ENCODE measurements around the gene CALML6. TPM values are rescaled to one million over a fixed set of nuclear protein-coding genes. Genes with fewer than 3 reads are reported as not detected.

CALML6 gene
- total RNA-seq, 1 donor from 2014 or later: 0.04 TPM

DNA sequence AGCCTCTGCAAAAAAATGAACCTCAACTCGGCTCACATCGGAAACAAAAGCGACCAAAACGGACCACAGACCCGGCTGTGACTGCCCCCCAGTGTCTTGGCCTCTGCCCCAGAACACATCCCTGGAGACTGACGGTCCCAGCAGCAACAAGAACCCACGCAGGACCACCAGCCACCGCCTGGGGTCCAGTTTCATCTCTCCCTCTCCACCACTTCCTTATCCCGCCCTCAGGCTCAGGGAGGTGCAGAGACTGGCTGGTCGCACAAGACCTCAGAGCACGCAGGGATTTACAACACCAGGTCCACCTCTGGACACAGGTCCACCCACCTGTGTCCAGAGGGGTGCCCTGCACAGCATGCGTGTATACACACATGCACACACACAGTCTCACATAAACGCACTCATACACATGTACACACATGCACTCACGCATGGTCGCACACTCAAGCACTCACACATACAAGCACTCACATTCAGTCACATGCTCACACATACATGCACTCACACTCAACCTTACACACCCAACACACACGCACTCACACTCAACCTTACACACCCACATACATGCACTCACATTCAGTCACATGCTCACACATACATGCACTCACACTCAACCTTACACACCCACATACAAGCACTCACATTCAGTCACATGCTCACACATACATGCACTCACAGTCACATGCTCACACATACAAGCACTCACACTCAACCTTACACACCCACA is 22.7 kb downstream of the CALML6 start:
- no peak for TF ChIP-seq CTCF (IDR thresholded peaks at IDR 0.05; ENCODE audit: insufficient read depth, low read length, poor library complexity, severe bottlenecking)
- DNase-seq (ENCODE audit: low read depth): no peak
- Histone ChIP-seq H3K27me3 (ENCODE audit: control insufficient read depth, insufficient read depth, low read length) (peaks cover 21% of the 10 kb centered on the region), H3K4me3 (ENCODE audit: low read depth, low read length) (no peak overlapping the region), H3K36me3 (ENCODE audit: control insufficient read depth, insufficient read depth, low read length) (no peaks in the 10 kb centered on the region)

DNA sequence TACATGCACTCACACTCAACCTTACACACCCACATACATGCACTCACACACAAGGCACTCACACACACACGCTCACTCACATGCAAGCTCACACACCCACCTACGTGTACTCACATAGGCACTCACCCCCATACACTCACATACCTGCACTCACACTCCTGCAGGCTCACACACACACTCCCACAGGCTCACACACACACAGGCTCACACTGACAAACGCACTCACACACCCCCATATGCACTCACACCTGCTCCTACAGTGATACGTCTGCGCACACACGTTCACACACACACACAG is 23.2 kb downstream of the CALML6 start:
- H3K27me3 ChIP-seq (ENCODE audit: control insufficient read depth, insufficient read depth, low read length): peaks cover 21% of the 10 kb centered on the region
- no peak overlapping the region for H3K4me3 ChIP-seq (ENCODE audit: low read depth, low read length)
- no peak for TF ChIP-seq CTCF (IDR thresholded peaks at IDR 0.05; ENCODE audit: insufficient read depth, low read length, poor library complexity, severe bottlenecking)
- H3K36me3 ChIP-seq (ENCODE audit: control insufficient read depth, insufficient read depth, low read length): no peaks in the 10 kb centered on the region
- DNase-seq (ENCODE audit: low read depth): no peak

DNA sequence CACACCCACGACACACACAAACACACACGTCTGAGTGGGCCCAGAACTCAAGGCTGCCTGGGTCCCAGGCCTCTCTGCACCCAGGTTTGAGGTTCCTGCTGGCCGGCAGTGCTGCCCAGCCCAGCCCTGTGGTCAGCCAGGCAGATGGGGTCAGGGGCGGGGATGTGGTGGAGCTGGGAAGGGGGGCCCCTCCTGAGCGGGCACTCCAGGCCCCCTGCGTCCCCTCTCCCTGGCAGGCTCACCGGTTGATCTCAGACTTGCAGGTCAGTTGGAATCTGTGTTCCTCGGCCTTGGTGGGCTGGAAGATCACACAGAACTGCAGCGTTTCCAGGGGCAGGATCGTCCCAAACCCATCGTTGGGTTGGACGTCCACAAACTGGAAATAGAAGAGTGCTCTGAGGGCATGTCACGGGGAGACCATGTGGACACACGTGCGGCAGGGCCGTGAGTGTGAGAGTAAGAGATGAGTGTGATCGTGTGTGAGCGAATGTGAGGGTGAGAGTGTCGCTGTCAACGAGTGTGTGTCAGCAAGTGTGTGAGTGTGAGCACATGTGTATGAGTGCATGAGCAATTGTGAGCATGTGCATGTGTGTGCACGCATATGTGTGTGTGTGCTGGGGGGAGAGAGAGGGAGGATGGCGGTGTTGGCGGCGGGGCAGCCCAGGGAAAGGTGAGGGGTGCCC is 23.7 kb downstream of the CALML6 start:
- DNase-seq (ENCODE audit: low read depth): no peak
- Histone ChIP-seq H3K36me3 (ENCODE audit: control insufficient read depth, insufficient read depth, low read length) (no peaks in the 10 kb centered on the region), H3K27me3 (ENCODE audit: control insufficient read depth, insufficient read depth, low read length) (peaks cover 21% of the 10 kb centered on the region), H3K4me3 (ENCODE audit: low read depth, low read length) (no peak overlapping the region)
- TF ChIP-seq CTCF (IDR thresholded peaks at IDR 0.05; ENCODE audit: insufficient read depth, low read length, poor library complexity, severe bottlenecking): no peak

- H3K27me3 ChIP-seq (ENCODE audit: control insufficient read depth, insufficient read depth, low read length): peaks cover 21% of the 10 kb centered on the region
- no peaks in the 10 kb centered on the region for H3K36me3 ChIP-seq (ENCODE audit: control insufficient read depth, insufficient read depth, low read length)
- no peak for DNase-seq (ENCODE audit: low read depth)
- no peak for TF ChIP-seq CTCF (IDR thresholded peaks at IDR 0.05; ENCODE audit: insufficient read depth, low read length, poor library complexity, severe bottlenecking)
- H3K4me3 ChIP-seq (ENCODE audit: low read depth, low read length): no peak overlapping the region
Measured at GRCh38 chr1:1939296-1940122, 24.4 kb downstream of the CALML6 start.

- Histone ChIP-seq H3K4me3 (ENCODE audit: low read depth, low read length) (no peak overlapping the region), H3K36me3 (ENCODE audit: control insufficient read depth, insufficient read depth, low read length) (no peaks in the 10 kb centered on the region), H3K27me3 (ENCODE audit: control insufficient read depth, insufficient read depth, low read length) (peaks cover 21% of the 10 kb centered on the region)
- DNase-seq (ENCODE audit: low read depth): no peak
- no peak for TF ChIP-seq CTCF (IDR thresholded peaks at IDR 0.05; ENCODE audit: insufficient read depth, low read length, poor library complexity, severe bottlenecking)
Measured at GRCh38 chr1:1940123-1940425, 25.0 kb downstream of the CALML6 start.
